Dendritic cell treated with granulocyte-macrophage colony-stimulating factor and Interleukin-4, amounts not matched to agents 40 ng/mL and 50 ng/mL, for 4 days (primary cell): ENCODE results near the gene CNNM1.

Source experiments
- H3K27ac Mint-ChIP-seq: one replicate; pipeline ENCODE4 v1.8.0; 2022; ENCODE audit warnings: mild to moderate bottlenecking, mixed read lengths
- H3K27me3 Mint-ChIP-seq: one replicate; pipeline ENCODE4 v1.8.0; 2022; ENCODE audit warnings: mild to moderate bottlenecking, mixed read lengths
- H3K36me3 Mint-ChIP-seq: one replicate; pipeline ENCODE4 v1.8.0; 2022; ENCODE audit warnings: low read depth, mixed read lengths
- H3K4me1 Mint-ChIP-seq: one replicate; pipeline ENCODE4 v1.8.0; 2022; ENCODE audit warnings: low read depth, mixed read lengths
- H3K4me3 Mint-ChIP-seq: one replicate; pipeline ENCODE4 v1.8.0; 2022; ENCODE audit warnings: mild to moderate bottlenecking, moderate library complexity, mixed read lengths
- H3K9me3 Mint-ChIP-seq: one replicate; pipeline ENCODE4 v1.8.0; 2022; ENCODE audit warnings: mixed read lengths
- intact Hi-C: fragments of 100-400 bp; cut with micrococcal nuclease; formaldehyde crosslinking; loops from one replicate; pipeline ENCODE4 v1.15.0; 2022

The CNNM1 gene

DNA sequence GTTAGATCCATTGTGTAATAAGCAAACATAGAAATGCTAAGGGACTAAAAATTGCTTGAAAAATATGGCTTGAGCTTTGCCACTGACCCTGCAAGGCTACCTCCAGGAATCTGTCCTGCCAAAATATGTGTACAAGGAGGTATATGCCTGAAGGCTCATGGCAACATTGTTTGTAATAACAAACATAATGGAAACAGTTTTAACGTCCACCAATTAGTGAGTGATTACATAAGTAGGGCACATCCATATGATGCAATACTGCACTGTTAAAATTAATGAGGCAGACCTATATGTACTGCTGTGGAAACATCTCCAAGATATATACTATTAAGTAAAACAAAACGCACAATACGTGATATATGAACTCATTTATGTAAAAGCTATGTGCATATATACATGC is 114.3 kb downstream of the CNNM1 start:
- Mint-ChIP-seq H3K27me3 (peaks cover 4% of the 10 kb centered on the region), H3K9me3 (no peaks in the 10 kb centered on the region), H3K27ac (no peak overlapping the region), H3K36me3 (no peaks in the 10 kb centered on the region), H3K4me1 (no peaks in the 10 kb centered on the region), H3K4me3 (no peak overlapping the region)
- intact Hi-C loops, result no loop called here
